Measurements from ENCODE around the gene TNFRSF1A.

Gene TNFRSF1A

DNA sequence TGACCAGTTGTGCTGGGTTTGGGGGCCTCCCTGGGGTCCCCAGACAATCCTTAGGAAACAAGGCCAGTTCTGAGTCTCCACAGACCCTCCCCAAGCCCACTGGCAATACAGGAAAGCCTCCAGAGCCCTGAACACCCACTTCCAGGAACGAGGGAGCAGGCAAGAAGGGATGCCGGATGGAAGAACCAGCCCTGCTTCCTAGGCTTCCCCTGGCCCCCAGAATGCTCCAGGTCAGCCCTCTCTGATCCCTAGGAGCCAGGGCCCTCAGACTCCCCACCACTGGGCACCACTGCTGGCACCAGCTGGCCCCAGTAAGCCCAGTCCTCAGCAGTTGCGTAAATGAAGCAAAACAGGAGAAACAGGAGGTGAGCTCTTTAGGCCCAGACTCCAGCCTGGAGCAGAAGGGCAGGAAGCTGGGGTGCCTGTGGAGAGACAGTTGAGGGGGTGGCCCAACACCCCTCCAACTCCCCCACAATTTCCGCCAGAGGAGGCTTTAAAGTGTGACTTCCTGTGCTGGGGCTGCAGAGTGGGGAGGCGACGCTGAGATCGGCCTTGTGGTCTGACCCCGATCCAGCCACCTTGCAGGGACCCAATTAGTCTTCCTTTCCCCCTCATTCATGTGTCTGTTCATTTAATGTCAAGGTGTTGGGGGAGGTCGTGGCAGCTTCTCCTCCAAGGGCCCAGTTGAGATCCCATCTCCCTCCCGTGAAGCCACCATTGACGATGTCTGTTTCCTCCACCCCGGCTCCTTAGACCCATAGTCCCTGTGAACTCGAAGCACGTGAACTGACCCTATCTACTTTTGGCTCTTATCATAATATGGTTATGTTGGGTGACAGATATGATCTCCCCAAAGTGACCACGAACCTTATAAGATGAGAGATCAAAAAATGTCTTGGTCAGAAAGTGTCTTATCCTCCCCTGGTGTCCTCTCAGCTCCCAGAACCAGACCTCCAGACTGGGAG is 4.7 kb downstream of the TNFRSF1A start:
- peak; percentile 73 for DNase-seq (ENCODE audit: low spot score)

DNA sequence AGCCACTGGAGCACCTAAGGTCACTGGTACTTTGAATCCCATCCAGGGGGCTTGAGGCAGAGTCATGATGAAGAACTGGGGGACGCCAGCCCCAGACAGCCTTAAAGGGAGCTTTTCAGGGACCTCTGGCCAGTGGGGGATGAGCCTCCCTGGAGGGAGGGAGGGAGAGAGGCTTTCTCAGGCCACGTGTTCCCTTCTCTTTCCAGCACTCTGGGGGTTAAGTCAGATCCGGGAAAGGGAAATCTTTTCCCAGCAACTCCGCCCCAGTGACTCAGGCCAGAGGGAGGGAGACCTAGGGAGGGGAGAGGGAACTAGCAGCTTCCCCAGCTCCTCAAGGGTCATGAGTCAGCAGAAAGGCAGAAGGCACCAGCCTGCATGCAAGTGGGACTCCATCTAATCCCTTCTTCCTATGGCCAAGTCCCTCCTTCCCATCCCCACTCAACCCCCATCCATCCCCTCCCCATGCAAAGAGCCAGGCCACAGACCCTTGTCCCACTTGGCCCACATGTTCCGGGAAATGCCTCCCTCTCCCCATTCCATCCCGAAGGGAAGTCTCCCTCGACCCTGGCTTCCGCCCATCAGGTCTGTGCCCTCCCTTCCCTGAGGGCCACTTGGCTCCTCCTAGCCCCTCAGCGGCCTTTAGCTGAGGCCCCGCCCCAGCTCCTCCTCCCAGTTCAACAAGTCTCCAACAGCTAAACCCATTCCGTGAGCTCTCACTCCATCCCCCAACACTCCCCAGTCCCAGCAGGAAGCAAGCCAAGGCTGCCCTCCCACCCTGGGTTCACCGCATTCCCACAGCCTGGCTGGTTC is 5.6 kb downstream of the TNFRSF1A start:
- peak; percentile 40 for DNase-seq (ENCODE audit: low spot score)

DNA sequence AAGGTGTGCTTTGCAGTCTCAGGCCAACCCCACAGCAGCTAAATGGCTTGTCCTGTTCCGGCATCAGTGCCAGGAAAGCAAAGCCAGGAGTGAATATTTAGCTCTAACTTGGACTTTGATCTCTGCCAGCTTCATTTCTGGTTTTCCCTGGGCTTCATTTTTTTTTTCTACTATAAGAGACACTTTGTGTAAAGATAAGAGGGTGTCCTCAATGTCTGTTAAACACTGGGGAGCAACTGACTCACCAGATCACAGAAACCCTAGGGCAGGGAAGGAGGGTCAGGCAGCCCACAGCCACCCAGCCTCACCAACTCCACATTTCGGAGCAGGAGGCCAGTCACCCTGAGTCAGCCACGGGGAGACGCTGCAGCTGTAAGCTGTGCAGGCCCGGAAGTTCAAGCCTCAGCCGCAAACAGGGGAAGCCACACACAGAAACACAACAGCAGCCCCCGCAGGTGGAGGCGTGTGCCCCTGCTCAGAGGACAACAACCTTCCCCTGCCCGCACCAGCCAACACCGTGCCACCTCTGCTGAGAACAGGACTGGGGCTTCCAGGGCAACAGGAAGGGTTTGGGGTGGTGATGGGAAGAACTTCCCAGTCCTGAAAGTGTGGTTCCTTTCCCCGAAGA is 6.3 kb downstream of the TNFRSF1A start:
- DNase-seq (ENCODE audit: low spot score), result peak; percentile 88

DNA sequence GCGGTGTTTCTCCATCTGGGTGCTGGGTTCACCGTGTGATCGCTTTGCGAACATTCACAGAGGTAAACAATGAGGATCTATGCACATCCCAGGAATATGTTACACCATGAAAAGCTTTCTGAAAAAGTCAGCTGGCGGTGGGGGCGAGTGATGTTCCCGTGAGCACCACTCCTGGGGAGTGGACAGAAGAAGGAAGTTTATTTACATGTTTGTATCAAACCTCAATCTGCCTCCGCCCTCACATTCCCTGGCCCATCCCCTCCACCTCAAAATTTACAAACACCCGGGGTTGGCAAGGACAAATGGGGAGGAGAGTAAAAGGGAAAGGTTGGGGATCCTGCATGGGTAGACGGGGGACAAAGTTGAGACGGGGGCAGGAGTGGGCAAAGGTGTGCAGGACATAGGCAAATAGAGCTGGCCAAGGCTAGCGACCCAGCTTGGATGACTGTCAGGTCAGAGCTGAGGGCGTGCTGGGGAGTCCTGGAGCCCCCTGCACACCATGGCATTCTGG is 6.9 kb downstream of the TNFRSF1A start:
- DNase-seq (ENCODE audit: low spot score), result no peak

DNA sequence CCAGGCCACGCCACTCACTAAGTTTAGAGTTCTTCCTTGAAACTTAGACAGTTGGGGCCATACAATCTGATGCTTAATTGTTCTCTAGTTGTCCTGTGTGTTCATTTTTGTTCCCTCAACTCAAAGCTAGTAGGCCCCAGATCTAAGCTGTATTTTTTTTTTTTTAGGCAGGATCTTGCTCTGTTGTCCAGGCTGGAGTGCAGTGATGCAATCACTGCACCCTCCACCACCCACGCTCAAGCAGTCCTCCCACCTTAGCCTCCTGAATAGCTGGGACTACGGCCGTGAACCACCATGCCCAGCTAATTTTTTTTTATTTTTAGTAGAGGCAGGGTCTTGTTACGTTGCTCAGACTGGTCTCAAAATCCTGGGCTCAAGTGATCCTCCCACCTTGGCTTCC is 7.5 kb downstream of the TNFRSF1A start:
- DNase-seq (ENCODE audit: low spot score), result no peak

DNA sequence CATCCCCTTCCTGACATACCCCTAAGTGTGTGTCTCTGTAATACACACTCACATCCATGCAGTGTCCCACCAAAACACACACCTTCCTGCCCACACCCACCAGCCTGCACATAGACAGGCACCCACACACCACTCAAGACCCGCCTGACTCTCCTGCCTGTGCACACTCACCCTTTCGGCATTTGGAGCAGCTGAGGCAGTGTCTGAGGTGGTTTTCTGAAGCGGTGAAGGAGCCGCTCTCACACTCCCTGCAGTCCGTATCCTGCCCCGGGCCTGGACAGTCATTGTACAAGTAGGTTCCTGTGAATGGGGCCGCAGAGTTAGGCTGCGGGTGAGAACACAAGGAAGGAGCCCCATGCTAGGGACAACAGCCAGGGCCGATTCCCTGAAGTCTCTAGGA is 8.3 kb downstream of the TNFRSF1A start:
- no peak for DNase-seq (ENCODE audit: low spot score)

DNA sequence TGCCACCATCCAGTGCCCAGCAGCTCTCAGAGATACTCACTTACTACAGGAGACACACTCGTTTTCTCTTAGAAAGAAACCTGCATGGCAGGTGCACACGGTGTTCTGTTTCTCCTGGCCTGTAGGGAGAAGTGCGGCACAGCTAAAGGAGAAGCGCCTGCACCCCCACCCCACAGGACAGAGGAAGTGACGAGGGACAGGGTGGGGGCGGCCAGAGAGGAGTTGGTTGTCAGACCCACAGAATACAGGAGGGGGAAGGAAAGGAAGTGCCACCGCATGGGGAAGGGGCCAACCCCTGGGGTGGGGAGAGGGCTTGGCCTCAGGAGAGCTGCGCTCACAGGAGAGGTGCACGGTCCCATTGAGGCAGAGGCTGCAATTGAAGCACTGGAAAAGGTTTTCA is 8.8 kb downstream of the TNFRSF1A start:
- DNase-seq (ENCODE audit: low spot score), result no peak

DNA sequence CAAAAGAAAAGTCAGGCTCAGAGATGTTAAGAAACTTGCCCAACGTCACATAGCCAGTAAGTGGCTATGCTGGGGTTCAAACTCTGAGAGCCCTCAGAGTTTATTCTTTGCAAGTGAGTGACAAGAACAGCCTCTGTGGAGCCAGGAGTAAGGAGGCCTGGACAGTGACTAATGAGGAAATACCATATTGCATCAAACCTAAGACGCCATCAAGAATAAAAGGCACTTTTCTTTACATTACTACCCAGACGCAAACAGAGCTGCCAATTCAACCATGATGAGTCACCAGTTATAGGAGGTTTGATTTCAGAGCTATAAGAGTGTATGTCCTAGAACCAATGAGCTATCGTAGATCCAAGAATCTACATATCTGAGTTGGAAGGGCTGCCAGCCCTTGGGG is 9.4 kb downstream of the TNFRSF1A start:
- DNase-seq (ENCODE audit: low spot score), result no peak

DNA sequence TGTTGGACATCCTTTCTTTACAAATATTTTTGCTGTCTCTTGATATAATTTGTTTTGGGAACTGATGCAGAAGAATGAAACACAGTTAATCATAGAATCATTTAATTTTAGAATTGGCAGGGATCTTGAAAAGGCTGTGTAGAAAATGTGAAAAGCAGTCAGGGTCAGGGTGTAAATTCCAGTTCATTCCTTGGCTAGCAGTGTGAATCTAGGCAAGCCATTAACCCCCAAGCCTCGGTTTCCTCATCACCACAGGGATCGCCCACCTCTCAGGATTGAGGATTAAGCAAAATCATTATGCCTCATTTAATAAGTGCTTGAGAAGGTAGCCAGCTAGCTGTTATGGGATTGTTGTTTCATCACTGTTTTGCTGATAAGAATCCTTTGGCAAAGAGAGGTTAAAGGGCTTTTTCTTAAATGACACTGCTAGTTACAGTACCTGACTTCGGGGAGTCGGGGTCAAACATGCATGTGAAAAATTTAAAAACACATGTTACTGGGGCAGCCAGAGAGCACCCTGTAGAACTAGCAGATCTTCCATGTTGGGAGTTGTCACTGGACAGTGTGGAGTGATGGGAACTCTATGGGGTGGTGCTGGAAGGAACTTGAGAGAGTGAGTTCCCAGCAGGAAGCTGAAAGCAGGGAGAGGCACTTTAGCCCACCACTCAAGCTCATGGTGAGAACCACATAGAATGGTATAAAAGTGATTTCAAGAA is 10.7 kb downstream of the TNFRSF1A start:
- DNase-seq (ENCODE audit: low spot score), result no peak

DNA sequence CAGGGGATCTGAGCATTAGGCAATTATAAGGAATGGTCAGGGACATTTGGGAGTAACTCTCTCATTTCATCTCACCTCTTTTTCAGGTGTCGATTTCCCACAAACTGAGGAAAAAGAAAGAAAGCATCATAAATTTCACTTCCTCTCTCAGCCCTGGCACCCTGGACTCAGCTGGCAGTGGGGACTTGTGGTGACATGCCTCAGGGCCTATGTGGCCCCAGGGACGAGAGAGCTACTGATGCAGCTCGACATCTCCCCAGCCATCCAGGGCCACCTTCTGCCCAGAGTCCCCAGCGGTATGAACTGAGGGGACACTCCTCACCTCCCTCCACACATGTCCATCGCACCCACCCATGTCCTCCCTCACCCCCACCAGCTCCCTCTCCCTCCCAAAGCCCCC is 11.7 kb downstream of the TNFRSF1A start:
- DNase-seq (ENCODE audit: low spot score), result no peak

DNA sequence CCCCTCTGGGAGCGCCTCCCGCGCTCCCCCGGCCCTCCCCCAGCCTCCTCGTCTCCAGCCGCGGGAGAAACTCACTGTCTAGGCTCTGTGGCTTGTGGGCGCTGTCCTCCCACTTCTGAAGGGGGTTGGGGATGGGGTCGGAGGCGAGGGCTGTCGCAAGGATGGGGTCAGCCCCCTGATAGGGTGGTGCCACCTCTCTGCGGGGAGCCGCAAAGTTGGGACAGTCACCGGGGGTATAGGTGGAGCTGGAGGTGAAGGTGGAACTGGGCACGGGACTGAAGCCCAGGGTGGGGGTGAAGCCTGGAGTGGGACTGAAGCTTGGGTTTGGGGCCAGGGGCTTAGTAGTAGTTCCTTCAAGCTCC is 12.2 kb downstream of the TNFRSF1A start:
- DNase-seq (ENCODE audit: low spot score), result no peak

DNA sequence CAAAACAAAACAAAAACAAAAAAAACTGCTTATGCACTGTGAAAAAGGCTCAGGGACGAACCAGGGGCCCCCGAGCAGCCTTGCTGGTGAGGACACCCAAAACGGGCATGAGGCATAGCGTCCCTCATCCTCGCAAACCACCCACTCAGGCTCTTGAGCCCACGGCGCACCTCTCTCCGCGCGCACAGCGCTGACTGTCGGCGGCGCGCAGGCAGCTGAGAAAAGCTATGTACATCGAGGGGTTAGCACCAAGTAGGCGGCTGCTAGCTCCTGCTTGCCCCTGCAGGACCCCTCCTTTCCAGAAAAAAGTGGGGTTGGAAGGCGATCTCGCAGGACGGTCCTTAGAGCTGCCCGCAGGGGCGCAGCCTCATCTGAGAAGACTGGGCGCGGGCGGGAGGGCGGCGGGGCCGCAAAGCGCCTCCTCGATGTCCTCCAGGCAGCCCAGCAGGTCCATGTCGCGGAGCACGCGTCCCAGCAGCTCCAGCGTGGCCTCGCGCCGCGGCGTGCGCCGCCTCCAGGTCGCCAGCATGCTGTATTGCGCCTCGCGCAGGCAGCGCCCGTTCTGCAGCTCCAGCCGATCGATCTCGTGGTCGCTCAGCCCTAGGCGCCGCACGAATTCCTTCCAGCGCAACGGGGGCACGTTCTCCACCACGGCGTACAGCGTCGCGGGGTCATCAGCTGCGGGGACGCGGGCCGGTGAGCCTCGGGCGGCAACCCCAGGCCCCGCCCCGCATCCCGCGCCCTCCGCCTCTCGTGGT is 12.8 kb downstream of the TNFRSF1A start:
- DNase-seq (ENCODE audit: low spot score), result no peak

DNA sequence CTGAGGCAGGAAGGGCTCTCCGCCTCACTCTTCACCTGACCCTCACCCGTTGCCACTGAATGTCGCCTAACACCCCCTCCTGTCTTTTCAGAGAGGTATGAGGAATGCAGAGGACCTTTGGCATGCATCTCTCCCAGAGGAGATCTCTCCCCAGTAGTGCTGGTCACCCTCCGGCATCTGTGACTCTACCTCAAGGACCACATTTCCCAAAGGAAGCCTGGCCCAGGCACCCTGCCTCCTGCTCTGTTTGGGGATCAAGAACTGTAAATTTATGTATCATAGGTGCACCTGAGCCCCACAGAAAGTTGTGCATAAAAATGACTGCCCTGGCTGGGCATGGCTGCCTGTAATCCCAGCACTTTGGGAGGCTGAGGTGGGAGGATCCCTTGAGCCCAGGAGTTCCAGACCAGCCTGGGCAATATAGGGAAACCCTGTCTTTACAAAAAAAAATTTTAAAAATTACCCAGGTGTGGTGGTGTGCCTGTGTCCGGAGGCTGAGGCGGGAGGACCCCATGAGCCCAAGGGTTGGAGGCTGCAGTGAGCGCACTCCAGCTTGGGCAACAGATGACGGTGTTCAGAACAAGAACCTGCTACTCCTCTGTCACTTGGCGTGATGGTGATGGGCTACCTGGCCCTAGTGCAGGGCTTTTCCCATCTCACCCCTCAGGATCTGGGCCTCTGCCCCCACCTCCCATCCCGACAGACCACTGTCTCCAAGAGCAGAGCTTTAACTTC is 13.7 kb downstream of the TNFRSF1A start:
- no peak for DNase-seq (ENCODE audit: low spot score)

DNA sequence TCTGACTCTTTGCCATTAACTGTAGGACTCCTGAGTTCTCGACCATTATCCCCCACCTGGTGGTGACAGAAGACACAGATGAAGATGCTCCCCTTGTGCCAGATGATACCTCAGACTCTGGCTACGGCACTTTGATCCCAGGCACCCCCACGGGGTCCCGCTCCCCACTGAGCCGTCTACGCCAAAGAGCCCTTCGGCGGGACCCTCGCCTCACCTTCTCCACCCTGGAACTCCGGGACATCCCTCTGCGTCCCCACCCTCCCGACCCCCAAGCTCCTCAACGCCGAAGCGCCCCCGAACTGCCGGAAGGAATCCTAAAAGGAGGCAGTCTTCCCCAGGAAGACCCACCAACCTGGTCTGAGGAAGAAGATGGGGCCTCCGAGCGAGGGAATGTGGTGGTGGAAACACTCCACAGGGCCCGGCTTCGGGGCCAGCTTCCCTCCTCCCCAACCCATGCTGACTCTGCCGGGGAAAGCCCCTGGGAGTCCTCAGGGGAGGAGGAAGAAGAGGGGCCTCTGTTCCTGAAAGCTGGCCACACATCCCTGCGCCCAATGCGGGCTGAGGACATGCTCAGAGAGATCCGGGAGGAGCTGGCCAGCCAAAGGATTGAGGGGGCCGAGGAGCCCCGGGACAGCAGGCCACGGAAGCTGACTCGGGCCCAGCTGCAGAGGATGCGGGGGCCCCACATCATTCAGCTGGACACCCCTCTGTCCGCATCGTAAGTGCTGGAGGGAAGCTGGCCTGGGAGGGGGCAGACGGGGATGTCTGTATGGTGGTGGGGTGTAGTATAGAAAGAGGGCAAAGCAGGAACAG is 14.4 kb downstream of the TNFRSF1A start:
- no peak for DNase-seq (ENCODE audit: low spot score)

DNA sequence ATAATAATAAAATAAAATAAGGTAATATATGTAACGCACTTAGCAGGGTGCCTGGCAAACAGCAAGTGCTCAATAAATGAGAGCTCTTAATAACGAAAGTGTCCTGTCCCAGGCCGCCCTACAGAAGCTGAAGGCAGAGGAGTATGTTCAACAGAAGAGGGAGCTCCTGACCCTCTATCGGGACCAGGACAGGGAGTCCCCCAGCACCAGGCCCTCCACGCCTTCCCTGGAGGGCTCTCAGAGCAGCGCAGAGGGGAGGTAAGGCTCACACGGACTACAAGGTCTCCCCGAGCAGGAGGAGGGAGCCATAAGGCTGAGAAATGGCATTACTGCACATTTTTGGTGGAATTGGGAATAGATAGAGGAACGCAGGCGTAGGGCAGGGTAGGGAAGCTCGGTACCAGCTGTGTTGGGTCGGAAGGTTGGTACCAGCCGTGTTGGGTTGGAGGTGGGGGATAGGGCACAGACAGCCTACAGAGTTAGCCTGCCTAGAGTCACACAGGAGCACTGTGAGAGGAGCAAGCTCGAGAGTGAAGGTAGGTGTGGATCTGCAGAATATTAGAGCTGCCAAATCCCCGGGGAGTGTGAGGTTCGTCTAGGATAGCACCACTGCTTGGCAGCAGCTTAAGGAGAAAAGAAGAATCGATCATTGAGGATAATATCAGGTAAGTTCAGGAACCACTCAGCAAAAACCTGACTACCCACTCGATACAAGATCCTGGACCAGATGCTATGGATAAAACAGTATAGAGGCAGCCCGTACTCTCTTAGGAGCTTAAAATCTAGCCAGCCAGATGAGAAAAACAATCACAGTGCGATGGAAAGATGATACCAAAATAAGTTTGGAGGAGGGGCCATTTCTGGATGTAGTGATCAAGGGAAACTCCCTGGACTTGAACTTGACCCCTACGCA is 15.3 kb downstream of the TNFRSF1A start:
- DNase-seq (ENCODE audit: low spot score), result no peak

DNA sequence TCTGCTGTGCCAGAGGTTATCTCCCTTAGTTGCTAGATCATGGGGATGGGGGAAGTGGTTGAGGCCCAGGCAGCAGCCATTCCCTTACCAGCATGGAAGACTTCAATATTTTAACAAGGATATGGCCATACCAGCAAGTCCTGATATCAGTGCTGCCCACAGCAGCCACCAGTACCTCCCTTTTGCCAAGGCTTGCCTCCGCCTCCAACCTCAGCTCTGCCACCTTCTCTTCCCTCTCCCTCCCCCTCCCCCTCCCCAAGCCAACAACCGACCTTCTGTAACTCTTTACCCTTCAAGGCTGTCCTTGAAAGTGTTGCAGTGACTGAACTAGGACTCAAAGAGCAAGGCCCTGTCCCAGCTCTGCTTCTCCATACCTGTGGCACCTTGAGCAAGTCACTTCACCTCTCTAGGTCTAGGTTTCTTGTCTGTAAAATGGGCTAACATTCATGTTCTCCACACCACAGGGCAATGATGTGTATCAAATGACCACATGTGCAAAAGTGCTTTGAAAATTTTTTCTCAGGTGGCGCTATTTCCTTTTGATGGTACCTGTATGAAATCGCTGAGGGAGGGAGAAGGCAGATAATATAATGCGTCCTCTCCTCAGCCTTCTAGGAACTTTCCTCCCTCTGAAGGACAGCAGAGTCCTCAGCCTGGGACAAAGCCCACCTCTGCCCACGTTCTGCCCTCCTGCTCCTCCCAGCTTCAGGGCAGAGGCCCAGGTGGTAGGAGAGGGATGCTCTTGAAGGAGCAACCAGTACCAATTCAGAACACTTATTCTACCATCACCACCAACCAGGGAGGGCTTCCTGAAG is 16.7 kb downstream of the TNFRSF1A start:
- no peak for DNase-seq (ENCODE audit: low spot score)

DNA sequence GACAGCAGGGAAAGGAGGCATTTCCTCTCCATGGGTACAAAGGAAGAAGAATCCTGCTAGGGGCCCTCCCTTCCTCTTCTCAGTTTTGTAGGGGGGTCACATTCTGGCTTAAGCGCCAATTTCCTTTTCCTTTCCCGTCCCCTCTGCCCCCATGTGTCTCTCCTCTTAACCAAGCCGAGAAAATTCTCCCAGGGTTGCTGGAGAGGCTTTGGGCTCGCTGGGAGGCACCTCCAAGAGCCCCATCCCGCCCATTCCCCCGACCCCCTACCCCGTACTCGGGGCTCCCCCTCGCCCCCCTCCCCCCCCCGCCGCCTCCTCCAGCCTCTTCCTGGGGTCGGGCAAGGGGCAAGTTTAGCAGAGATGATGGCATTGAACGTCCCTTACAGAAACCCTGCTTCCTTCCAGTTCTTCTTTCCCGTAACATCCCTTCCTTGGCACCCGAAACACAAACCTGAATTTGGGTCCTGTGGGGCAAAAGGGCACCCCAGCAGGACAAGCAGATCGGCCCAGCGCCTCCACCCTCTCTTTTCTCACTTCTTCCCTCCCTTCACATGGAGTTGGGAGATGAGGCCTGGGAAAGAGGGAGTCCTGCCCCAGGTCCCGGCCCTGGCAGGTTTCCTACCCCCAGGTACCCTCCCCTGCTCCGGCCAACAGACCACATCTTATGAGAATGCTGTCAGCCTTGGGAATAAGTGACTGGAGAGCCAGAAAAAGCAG is 17.7 kb downstream of the TNFRSF1A start:
- no peak for DNase-seq (ENCODE audit: low spot score)

All from CD4-positive, alpha-beta T cell treated with Interleukin-6 at 100 ng/mL for 8 hours (primary cell).